HL-60 (cell line): ENCODE measurements around the gene ITGAL.

Experiments used
- CTCF ChIP-seq: IDR thresholded peaks from one replicate; pipeline ENCODE4 v1.5.1; 2011; ENCODE audit warnings: low read length, control low read depth, inconsistent platforms; ENCODE audit not compliant: insufficient read depth
- GABPA ChIP-seq: IDR thresholded peaks from 2 replicates; pipeline ENCODE4 v1.6.1; 2012; ENCODE audit warnings: low read depth
- POLR2AphosphoS5 ChIP-seq: IDR thresholded peaks from 2 replicates; pipeline ENCODE4 v1.6.1; 2012; ENCODE audit warnings: low read depth
- REST ChIP-seq: IDR thresholded peaks from 2 replicates; pipeline ENCODE4 v1.6.1; 2012; ENCODE audit warnings: low read depth; ENCODE audit not compliant: insufficient replicate concordance
- SPI1 ChIP-seq: IDR thresholded peaks from 2 replicates; pipeline ENCODE4 v1.6.1; 2012; ENCODE audit warnings: low read depth, mild to moderate bottlenecking, borderline replicate concordance

GRCh38 chr16:30567160-30567990 lies 94.8 kb downstream of the ITGAL start:
- TF ChIP-seq POLR2AphosphoS5 (no peak), REST (no peak), CTCF (no peak), SPI1 (no peak), GABPA (no peak)
